HepG2 (cell line): ENCODE results near the gene OPA3. TPM values are rescaled to one million over a fixed set of nuclear protein-coding genes. Genes with fewer than 3 reads are reported as not detected.

Experiments used
- ATAC-seq: fragments of 200-7000 bp; cut with Tn5 transposase; 3 replicates; pipeline ENCODE4 v1.9.1; 2020; ENCODE audit warnings: mild to moderate bottlenecking, moderate library complexity
- BruUV-seq: library from RNA; stranded (reverse); fragments of 400-500 nt; replicated peaks from 2 replicates; lab custom pipeline; 2021; lab: Mats Ljungman, UMichigan
- CTCF ChIA-PET: fragments of 300-600 bp; formaldehyde crosslinking; extraction: SDS; loops from one replicate; lab custom pipeline; 2021; ENCODE audit warnings: low total read pairs, inconsistent platforms, low intra/inter-chr PET ratio; lab: Yijun Ruan, JAX
- POLR2A ChIA-PET: fragments of 350-600 bp; sonication (Branson Sonifier 250); formaldehyde crosslinking; loops from one replicate; lab custom pipeline; 2020; ENCODE audit warnings: antibody characterized with exemption, inconsistent platforms; lab: Yijun Ruan, JAX
- DNase-seq: peaks from one replicate; pipeline ENCODE4 v3.0.0-alpha.2; 2015; ENCODE audit warnings: low spot score
- FAIRE-seq: peaks from 3 replicates; lab custom pipeline; 2011; peaks lifted over from hg19 to GRCh38; lab: Jason Lieb, UNC
- H2AFZ ChIP-seq: one replicate; pipeline ENCODE4 v1.6.1; 2011; ENCODE audit warnings: low read length, inconsistent platforms
- H3K27ac ChIP-seq: fragments of 300-600 bp; 3 replicates; pipeline ENCODE4 v1.8.0; 2011; ENCODE audit warnings: mixed run types, mild to moderate bottlenecking, mixed read lengths, low read length, inconsistent platforms; ENCODE audit not compliant: insufficient read depth; ENCODE audit errors: extremely low read length
- H3K27me3 ChIP-seq, 2 experiments: fragments of 200-600 bp in 1 of 2; 2 replicates in 1 of 2; 3 replicates in 1 of 2; pipeline versions ENCODE4 v1.6.0 to v1.8.0; 2011; ENCODE audit warnings: low read length in 2 of 2, mild to moderate bottlenecking in 2 of 2, moderate library complexity in 2 of 2, inconsistent platforms in 1 of 2; ENCODE audit not compliant: insufficient read depth in 2 of 2, control insufficient read depth in 1 of 2
- H3K36me3 ChIP-seq, 2 experiments: fragments of 200-600 bp in 1 of 2; replicated peaks in 1 of 2; 2 replicates in 1 of 2; 3 replicates in 1 of 2; pipeline versions ENCODE4 v1.5.1 to v1.8.0; 2011; ENCODE audit warnings: low read length in 2 of 2, inconsistent platforms in 1 of 2; ENCODE audit not compliant: insufficient read depth in 2 of 2, control insufficient read depth in 1 of 2
- H3K4me1 ChIP-seq: 2 replicates; pipeline ENCODE4 v1.5.1; 2012; ENCODE audit warnings: low read length, inconsistent platforms; ENCODE audit not compliant: insufficient read depth
- H3K4me2 ChIP-seq: 2 replicates; pipeline ENCODE4 v1.6.0; 2011; ENCODE audit warnings: low read depth, low read length, inconsistent platforms
- H3K4me3 ChIP-seq, 3 experiments: fragments of 200-600 bp in 1 of 3; sonication (generic), shearing (Covaris generic) in 1 of 3; replicated peaks in 1 of 3; 2 replicates each; pipeline ENCODE4 v1.5.1; 2011 to 2016; ENCODE audit warnings: low read length in 3 of 3, inconsistent platforms in 2 of 3, low read depth in 2 of 3, mild to moderate bottlenecking in 2 of 3, control low read depth in 1 of 3, mixed read lengths in 1 of 3; ENCODE audit not compliant: insufficient read depth in 1 of 3
- H3K79me2 ChIP-seq: one replicate; pipeline ENCODE4 v1.6.1; 2011; ENCODE audit warnings: low read length, inconsistent platforms; ENCODE audit not compliant: insufficient read depth
- H3K9ac ChIP-seq: 2 replicates; pipeline ENCODE4 v1.6.0; 2011; ENCODE audit warnings: mild to moderate bottlenecking, low read depth, low read length, inconsistent platforms; ENCODE audit not compliant: insufficient read depth
- H3K9me3 ChIP-seq: 2 replicates; pipeline ENCODE4 v1.5.1; 2012; ENCODE audit warnings: mild to moderate bottlenecking, low read length
- H4K20me1 ChIP-seq: 2 replicates; pipeline ENCODE4 v1.6.0; 2011; ENCODE audit warnings: inconsistent platforms, mild to moderate bottlenecking, low read length, moderate library complexity; ENCODE audit not compliant: insufficient read depth
- ATRX ChIP-seq: sonication (generic); formaldehyde crosslinking; IDR thresholded peaks from 2 replicates; pipeline ENCODE4 v1.4.0; 2020; ENCODE audit warnings: missing genetic modification reagents, borderline replicate concordance
- CBX5 ChIP-seq: sonication (generic); formaldehyde crosslinking; IDR thresholded peaks from 2 replicates; pipeline ENCODE4 v1.4.0; 2020; ENCODE audit warnings: missing genetic modification reagents, borderline replicate concordance
- CENPX ChIP-seq: sonication (generic); formaldehyde crosslinking; IDR thresholded peaks from 2 replicates; pipeline ENCODE4 v1.9.0; 2021; ENCODE audit warnings: mild to moderate bottlenecking, missing genetic modification reagents, moderate library complexity
- CREB1 ChIP-seq, 2 experiments: fragments of 450-650 bp in 1 of 2; IDR thresholded peaks; 2 replicates each; pipeline ENCODE4 v1.6.1; 2016 to 2017; ENCODE audit warnings: control low read depth in 1 of 2, mild to moderate bottlenecking in 1 of 2, missing compliant biosample characterization in 1 of 2, missing genetic modification characterization in 1 of 2
- FOXP4 ChIP-seq: sonication (generic); formaldehyde crosslinking; IDR thresholded peaks from 2 replicates; pipeline ENCODE4 v1.4.0; 2020; ENCODE audit warnings: missing genetic modification reagents
- POLR2AphosphoS2 ChIP-seq: IDR thresholded peaks from 2 replicates; pipeline ENCODE4 v1.6.1; 2011; ENCODE audit warnings: low read depth, low read length, improper control_type of control experiment
- SIX4 ChIP-seq: sonication (generic); formaldehyde crosslinking; IDR thresholded peaks from 2 replicates; pipeline ENCODE4 v1.4.0; 2020; ENCODE audit warnings: missing genetic modification reagents
- ZBTB10 ChIP-seq: sonication (generic); formaldehyde crosslinking; IDR thresholded peaks from 2 replicates; pipeline ENCODE4 v1.4.0; 2020; ENCODE audit warnings: missing genetic modification reagents, borderline replicate concordance
- ZNF143 ChIP-seq: sonication (generic); formaldehyde crosslinking; IDR thresholded peaks from 2 replicates; pipeline ENCODE4 v1.4.0; 2020; ENCODE audit warnings: missing genetic modification reagents
- ZNF18 ChIP-seq: sonication (generic); formaldehyde crosslinking; IDR thresholded peaks from 2 replicates; pipeline ENCODE4 v1.8.0; 2022; ENCODE audit warnings: mild to moderate bottlenecking, missing genetic modification reagents; ENCODE audit not compliant: insufficient replicate concordance
- ZNF225 ChIP-seq: sonication (generic); formaldehyde crosslinking; IDR thresholded peaks from 2 replicates; pipeline ENCODE4 v1.4.0; 2020; ENCODE audit warnings: mild to moderate bottlenecking, missing genetic modification reagents
- ZNF264 ChIP-seq: sonication (generic); formaldehyde crosslinking; IDR thresholded peaks from 2 replicates; pipeline ENCODE4 v1.4.0; 2020; ENCODE audit warnings: missing genetic modification reagents
- ZNF552 ChIP-seq: sonication (generic); formaldehyde crosslinking; IDR thresholded peaks from 2 replicates; pipeline ENCODE4 v1.9.0; 2022; ENCODE audit warnings: missing genetic modification reagents, mild to moderate bottlenecking, borderline replicate concordance
- ZNF883 ChIP-seq: sonication (generic); formaldehyde crosslinking; IDR thresholded peaks from 2 replicates; pipeline ENCODE4 v1.5.1; 2020; ENCODE audit warnings: mild to moderate bottlenecking, missing genetic modification reagents; ENCODE audit errors: not compliant biosample characterization
- WGBS: methylation state at CpG from one replicate; pipeline ENCODE4 v1.1.6; 2017; ENCODE audit warnings: low lambda C conversion rate; 5-methylcytosine and 5-hydroxymethylcytosine counted together
- in situ Hi-C: cut with HindIII; loops from 2 replicates; pipeline ENCODE4 v1.10.0; 2017; ENCODE audit warnings: low pct_unique_long_range_greater_than_20kb; ENCODE audit not compliant: extremely low pct_ligation_motif_present
- intact Hi-C: fragments of 100-400 bp; cut with micrococcal nuclease; formaldehyde crosslinking; loops from one replicate; pipeline ENCODE4 v1.10.0; 2022; ENCODE audit not compliant: unreplicated experiment
- polyA plus RNA-seq, 8 experiments: library from polyadenylated mRNA; depleted of rRNA in 3 of 8; stranded (reverse) in 7 of 8; unstranded in 1 of 8; fragments of >200 nt; fragmentation: Illumina TruSeq in 4 of 8; extraction: Trizol in 4 of 8; gene quantifications; 2 replicates each; pipeline versions ENCODE4 v1.2.1 to v1.2.3, GENCODE V29; 2011 to 2016; ENCODE audit warnings: low read depth in 4 of 8, missing spikeins in 1 of 8, mixed read lengths in 1 of 8; ENCODE audit not compliant: insufficient read depth in 1 of 8
- total RNA-seq, 5 experiments: library from RNA; depleted of rRNA; stranded (reverse); fragments of >200 nt; fragmentation: Illumina TruSeq; extraction: Trizol; gene quantifications; 2 replicates each; pipeline ENCODE4 v1.2.3, GENCODE V29; 2016; ENCODE audit warnings: low read depth in 1 of 5

OPA3 gene
- total and polyA plus RNA-seq, 2 of the 13 experiments (the other 11 are each of a cell fraction or from before 2014, with no cell fraction given), result 8.3 to 17.7 TPM

- H3K4me1 ChIP-seq, result peaks cover 62% of the 10 kb centered on the region
- no peaks in the 10 kb centered on the region for H3K9me3 ChIP-seq
- no peak overlapping the region for H3K27ac ChIP-seq
- H4K20me1 ChIP-seq, result peaks cover 5% of the 10 kb centered on the region
- 80% methylated on average over 7 of the region's 7 CpGs for WGBS
- BruUV-seq, result no TSS peak
- no peak for DNase-seq
- in situ Hi-C loops, result no loop called here
- ATAC-seq, result no peak
- no peak overlapping the region for H3K4me3 ChIP-seq
- TF ChIP-seq SIX4 (no peak), ZNF18 (CRISPR knock-in tag) (no peak), ZBTB10 (CRISPR knock-in tag) (no peak), ATRX (CRISPR knock-in tag) (no peak), ZNF552 (CRISPR knock-in tag) (no peak), FOXP4 (CRISPR knock-in tag) (no peak), CREB1 (IDR thresholded peaks at IDR 0.05) (no peak), CREB1 (CRISPR knock-in tag; IDR thresholded peaks at IDR 0.05) (no peak), ZNF143 (CRISPR knock-in tag) (no peak), CBX5 (CRISPR knock-in tag) (no peak), ZNF264 (CRISPR knock-in tag) (no peak), ZNF883 (CRISPR knock-in tag) (no peak), POLR2AphosphoS2 (no peak), CENPX (no peak), ZNF225 (CRISPR knock-in tag) (no peak)
- ChIA-PET POLR2A (interaction anchor here (1.0 kb wide), 1 partner anchor 67 kb away, joined by 3 read pairs; no protein-coding TSS in a partner anchor), CTCF (no interaction called here)
- no peak overlapping the region for H2AFZ ChIP-seq
- FAIRE-seq, result no peak
- H3K79me2 ChIP-seq, result peaks cover 21% of the 10 kb centered on the region
- no peaks in the 10 kb centered on the region for H3K27me3 ChIP-seq
- H3K9ac ChIP-seq, result no peak overlapping the region
- intact Hi-C loops, result no loop called here
- peaks cover 21 to 34% of the 10 kb centered on the region in 2 experiments; a peak in 4 of 5 replicates for H3K36me3 ChIP-seq
- no peak overlapping the region for H3K4me2 ChIP-seq
Measured at GRCh38 chr19:45517238-45517637, 67.4 kb downstream of the OPA3 start.
